Measurements from ENCODE around the gene LRRTM4. TPM values are rescaled to one million over a fixed set of nuclear protein-coding genes. Genes with fewer than 3 reads are reported as not detected.
A peak's percentile ranks its signal among the peaks of the same experiment; 100 is the strongest.

Gene LRRTM4
- total RNA-seq, 1 donor from 2014 or later = 28.8 TPM

DNA sequence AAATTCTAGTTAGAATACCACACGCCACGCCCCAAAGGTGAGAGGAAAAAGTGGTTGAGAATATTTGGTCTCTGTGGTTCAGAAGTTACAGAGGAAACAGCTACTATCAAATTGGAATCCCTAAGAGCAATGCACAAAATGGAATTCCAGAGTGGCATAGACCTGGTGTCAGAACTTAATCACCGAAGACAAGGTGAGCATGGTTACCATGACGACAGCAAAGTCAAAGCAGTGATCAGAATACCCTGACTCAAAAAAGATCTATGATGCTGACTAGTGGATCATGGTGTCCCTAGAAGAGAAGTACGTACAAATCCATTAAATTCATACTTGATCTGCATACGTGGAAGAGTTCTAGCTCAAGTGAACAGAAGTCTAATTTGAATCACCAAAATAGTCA, 14.5 kb downstream of the LRRTM4 start:
- H3K4me1 Mint-ChIP-seq = peaks cover 7% of the 10 kb centered on the region
- H3K27ac Mint-ChIP-seq = no peak overlapping the region
- H3K36me3 Mint-ChIP-seq = no peaks in the 10 kb centered on the region
- no peaks in the 10 kb centered on the region for H3K27me3 Mint-ChIP-seq (ENCODE audit: low read depth)
- no peak overlapping the region for H3K4me3 Mint-ChIP-seq
- no peak for DNase-seq (ENCODE audit: low spot score in 2 of 2, unreplicated experiment in 2 of 2)
- TF ChIP-seq, protein P1, sequence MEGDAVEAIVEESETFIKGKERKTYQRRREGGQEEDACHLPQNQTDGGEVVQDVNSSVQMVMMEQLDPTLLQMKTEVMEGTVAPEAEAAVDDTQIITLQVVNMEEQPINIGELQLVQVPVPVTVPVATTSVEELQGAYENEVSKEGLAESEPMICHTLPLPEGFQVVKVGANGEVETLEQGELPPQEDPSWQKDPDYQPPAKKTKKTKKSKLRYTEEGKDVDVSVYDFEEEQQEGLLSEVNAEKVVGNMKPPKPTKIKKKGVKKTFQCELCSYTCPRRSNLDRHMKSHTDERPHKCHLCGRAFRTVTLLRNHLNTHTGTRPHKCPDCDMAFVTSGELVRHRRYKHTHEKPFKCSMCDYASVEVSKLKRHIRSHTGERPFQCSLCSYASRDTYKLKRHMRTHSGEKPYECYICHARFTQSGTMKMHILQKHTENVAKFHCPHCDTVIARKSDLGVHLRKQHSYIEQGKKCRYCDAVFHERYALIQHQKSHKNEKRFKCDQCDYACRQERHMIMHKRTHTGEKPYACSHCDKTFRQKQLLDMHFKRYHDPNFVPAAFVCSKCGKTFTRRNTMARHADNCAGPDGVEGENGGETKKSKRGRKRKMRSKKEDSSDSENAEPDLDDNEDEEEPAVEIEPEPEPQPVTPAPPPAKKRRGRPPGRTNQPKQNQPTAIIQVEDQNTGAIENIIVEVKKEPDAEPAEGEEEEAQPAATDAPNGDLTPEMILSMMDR (IDR thresholded peaks at IDR 0.05; ENCODE audit: unreplicated experiment) = no peak
- no peaks in the 10 kb centered on the region for H3K9me3 Mint-ChIP-seq

DNA sequence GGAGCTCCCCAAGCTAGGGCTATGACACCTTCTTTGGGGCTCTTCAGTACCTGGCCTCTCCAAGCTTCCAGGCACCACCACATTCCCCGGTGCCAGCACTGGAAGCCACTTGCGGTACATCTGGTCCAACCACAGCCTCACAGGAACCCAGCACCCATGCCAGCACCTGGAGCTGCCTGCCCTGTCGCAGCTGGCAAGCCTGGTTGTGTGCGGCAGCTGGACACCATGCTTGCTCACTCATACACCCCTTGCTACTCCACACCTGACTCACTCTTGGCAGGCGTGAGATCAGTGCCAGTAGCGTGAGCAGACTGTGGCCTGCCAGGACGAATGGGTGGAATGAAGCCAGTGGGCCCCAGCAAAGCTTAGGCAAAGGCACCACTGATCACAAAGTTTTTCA, 34.0 kb downstream of the LRRTM4 start:
- no peak for DNase-seq (ENCODE audit: low spot score in 2 of 2, unreplicated experiment in 2 of 2)
- peaks cover 5% of the 10 kb centered on the region for H3K4me1 Mint-ChIP-seq
- TF ChIP-seq, protein P1 (IDR thresholded peaks at IDR 0.05; ENCODE audit: unreplicated experiment) = no peak
- no peak overlapping the region for H3K27ac Mint-ChIP-seq
- no peaks in the 10 kb centered on the region for H3K36me3 Mint-ChIP-seq
- H3K4me3 Mint-ChIP-seq = no peak overlapping the region
- no peaks in the 10 kb centered on the region for H3K27me3 Mint-ChIP-seq (ENCODE audit: low read depth)
- no peaks in the 10 kb centered on the region for H3K9me3 Mint-ChIP-seq

DNA sequence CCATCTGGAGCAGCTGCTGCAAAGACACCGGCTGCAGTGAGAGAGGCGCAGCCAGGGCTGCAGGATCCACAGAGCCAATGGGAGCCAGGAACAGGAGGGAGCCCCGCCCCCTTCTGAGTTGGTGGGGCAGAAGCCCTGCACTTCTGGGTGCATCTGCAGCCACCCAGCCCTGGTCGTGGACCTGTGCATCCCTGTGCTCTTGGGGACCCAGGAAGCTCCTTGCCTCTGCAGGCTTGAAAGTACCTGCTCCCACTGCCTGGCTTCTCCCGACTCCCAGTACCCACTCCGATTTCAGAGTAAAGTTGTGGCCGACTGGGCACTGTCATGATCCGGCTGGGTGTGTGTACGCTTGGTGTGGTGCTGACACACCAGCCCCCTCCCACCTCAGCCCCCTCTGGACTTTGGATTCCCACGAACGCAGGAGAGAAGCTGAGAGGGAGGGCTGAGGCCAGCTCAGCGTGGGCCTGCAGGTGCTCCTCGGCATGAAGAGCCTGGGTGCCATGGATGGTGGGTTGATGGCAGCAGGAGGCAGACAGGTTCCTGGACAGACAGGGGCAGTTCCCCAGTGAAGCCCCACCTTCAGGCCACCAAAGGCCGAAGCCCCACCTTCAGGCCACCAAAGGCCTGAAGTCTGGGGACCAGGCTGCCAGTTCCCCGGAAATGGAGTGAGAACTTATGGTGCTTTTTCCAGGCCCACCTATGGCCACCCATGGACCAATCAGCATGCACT, 34.9 kb downstream of the LRRTM4 start:
- TF ChIP-seq, protein P1 (IDR thresholded peaks at IDR 0.05; ENCODE audit: unreplicated experiment) = no peak
- H3K4me1 Mint-ChIP-seq = peaks cover 5% of the 10 kb centered on the region
- H3K27me3 Mint-ChIP-seq (ENCODE audit: low read depth) = no peaks in the 10 kb centered on the region
- no peak for DNase-seq (ENCODE audit: low spot score in 2 of 2, unreplicated experiment in 2 of 2)
- no peak overlapping the region for H3K27ac Mint-ChIP-seq
- H3K9me3 Mint-ChIP-seq = no peaks in the 10 kb centered on the region
- H3K4me3 Mint-ChIP-seq = no peak overlapping the region
- H3K36me3 Mint-ChIP-seq = no peaks in the 10 kb centered on the region

DNA sequence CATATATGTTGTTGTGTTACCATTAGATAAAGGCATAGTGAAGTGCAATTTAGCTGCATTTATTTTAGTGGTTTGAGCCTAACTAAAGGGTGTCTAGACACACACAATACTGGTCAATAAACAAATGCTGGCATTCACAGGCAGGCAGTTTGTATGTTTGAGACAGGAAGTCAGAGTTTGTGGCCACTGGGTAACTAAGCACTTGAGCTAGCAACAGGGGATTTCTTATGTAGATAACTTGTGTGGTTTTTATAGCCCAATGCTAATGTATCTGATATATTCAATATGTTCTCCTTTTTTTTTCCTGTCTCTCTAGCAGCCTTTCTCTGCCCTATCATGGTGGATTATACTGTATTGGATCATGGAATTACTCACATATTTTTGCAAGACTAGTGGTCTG, 38.1 kb downstream of the LRRTM4 start:
- H3K27me3 Mint-ChIP-seq (ENCODE audit: low read depth) = no peaks in the 10 kb centered on the region
- H3K27ac Mint-ChIP-seq = peak overlapping the region; percentile 65
- TF ChIP-seq, protein P1 (IDR thresholded peaks at IDR 0.05; ENCODE audit: unreplicated experiment) = no peak
- DNase-seq (ENCODE audit: low spot score in 2 of 2, unreplicated experiment in 2 of 2) = no peak
- no peaks in the 10 kb centered on the region for H3K36me3 Mint-ChIP-seq
- H3K4me3 Mint-ChIP-seq = no peak overlapping the region
- no peaks in the 10 kb centered on the region for H3K9me3 Mint-ChIP-seq
- H3K4me1 Mint-ChIP-seq = peaks cover 17% of the 10 kb centered on the region

GRCh38 chr2:77479895-77480294, 42.3 kb downstream of the LRRTM4 start:
- Mint-ChIP-seq H3K4me3 (no peak overlapping the region), H3K9me3 (peaks cover 5% of the 10 kb centered on the region), H3K4me1 (peaks cover 17% of the 10 kb centered on the region), H3K27me3 (ENCODE audit: low read depth) (no peaks in the 10 kb centered on the region), H3K36me3 (peaks cover 3% of the 10 kb centered on the region), H3K27ac (no peak overlapping the region)
- TF ChIP-seq, protein P1 (IDR thresholded peaks at IDR 0.05; ENCODE audit: unreplicated experiment) = no peak
- no peak for DNase-seq (ENCODE audit: low spot score in 2 of 2, unreplicated experiment in 2 of 2)
